Vagina (tissue), 2 donors: ENCODE measurements around the gene ZNF280B. TPM values are rescaled to one million over a fixed set of nuclear protein-coding genes. Genes with fewer than 3 reads are reported as not detected.

Experiments
- DNase-seq, 2 donors: peaks; one replicate each; pipeline ENCODE4 v3.0.0-alpha.2; 2017; ENCODE audit errors: extremely low spot score in 2 of 2
- H3K27ac ChIP-seq: fragments of 200-600 bp; sonication (generic); one replicate; pipeline ENCODE4 v1.5.1; 2019
- H3K27me3 ChIP-seq: fragments of 200-600 bp; sonication (generic); one replicate; pipeline ENCODE4 v1.5.1; 2019
- H3K36me3 ChIP-seq, 2 donors: fragments of 200-600 bp; sonication (generic); one replicate each; pipeline ENCODE4 v1.5.1; 2017 to 2019
- H3K4me1 ChIP-seq: fragments of 200-600 bp; sonication (generic); one replicate; pipeline ENCODE4 v1.5.1; 2019
- H3K4me3 ChIP-seq, 2 donors: fragments of 200-600 bp; sonication (generic); 1 replicate in 1 of 2; 2 replicates in 1 of 2; pipeline ENCODE4 v1.5.1; 2016 to 2019
- H3K9me3 ChIP-seq: fragments of 200-600 bp; sonication (generic); one replicate; pipeline ENCODE4 v1.5.1; 2019
- CTCF ChIP-seq, 3 experiments: fragments of 450-650 bp in 2 of 3; fragments of 200-600 bp in 1 of 3; sonication (generic) in 1 of 3; IDR thresholded peaks; one replicate each; pipeline ENCODE4 v1.5.1; 2017 to 2019; ENCODE audit warnings: antibody characterized with exemption in 3 of 3, mild to moderate bottlenecking in 2 of 3, moderate library complexity in 2 of 3
- POLR2A ChIP-seq, 2 donors: fragments of 450-650 bp; IDR thresholded peaks; one replicate each; pipeline ENCODE4 v1.6.1; 2017; ENCODE audit warnings: antibody characterized with exemption in 2 of 2, mild to moderate bottlenecking in 2 of 2, moderate library complexity in 2 of 2
- POLR2AphosphoS5 ChIP-seq, 2 donors: sonication (generic); formaldehyde crosslinking; IDR thresholded peaks; one replicate each; pipeline ENCODE4 v1.9.0; 2017; ENCODE audit warnings: antibody characterized with exemption in 2 of 2, mild to moderate bottlenecking in 2 of 2, low read depth in 1 of 2; ENCODE audit not compliant: insufficient read depth in 1 of 2
- intact Hi-C: fragments of 100-400 bp; cut with DNase I; formaldehyde crosslinking; loops from one replicate; pipeline ENCODE4 v1.15.1; 2023
- total RNA-seq: library from RNA; depleted of rRNA; stranded (reverse); fragments of >200 nt; gene quantifications from one replicate; pipeline ENCODE4 v1.2.3, GENCODE V29; 2016

The ZNF280B gene
- total RNA-seq, 1 donor from 2014 or later, result 0.25 TPM

- no peak for DNase-seq
- no peaks in the 10 kb centered on the region for H3K36me3 ChIP-seq
- H3K9me3 ChIP-seq, result no peaks in the 10 kb centered on the region
- intact Hi-C loops, result loop anchor here (5.0 kb wide), 1 partner anchor 640 kb away; no protein-coding TSS in a partner anchor
- no peak overlapping the region for H3K4me3 ChIP-seq
- TF ChIP-seq POLR2AphosphoS5 (IDR thresholded peaks at IDR 0.05; ENCODE audit: insufficient read depth in 1 of 2, low read depth in 1 of 2) (no peak), CTCF (IDR thresholded peaks at IDR 0.05) (no peak), POLR2A (IDR thresholded peaks at IDR 0.05) (no peak)
- no peak overlapping the region for H3K27ac ChIP-seq
- H3K4me1 ChIP-seq, result no peaks in the 10 kb centered on the region
- no peaks in the 10 kb centered on the region for H3K27me3 ChIP-seq
Measured at GRCh38 chr22:22531770-22532546, 23.4 kb upstream of the ZNF280B start.

GRCh38 chr22:22528780-22529179 lies 20.2 kb upstream of the ZNF280B start:
- intact Hi-C loops, result no loop called here
- H3K27ac ChIP-seq, result no peak overlapping the region
- no peak for DNase-seq

GRCh38 chr22:22527312-22527711 lies 18.8 kb upstream of the ZNF280B start:
- no peak overlapping the region for H3K27ac ChIP-seq
- no peaks in the 10 kb centered on the region for H3K36me3 ChIP-seq
- no peak for DNase-seq
- H3K4me3 ChIP-seq, result no peak overlapping the region
- intact Hi-C loops, result no loop called here
- H3K4me1 ChIP-seq, result no peaks in the 10 kb centered on the region
- H3K27me3 ChIP-seq, result no peaks in the 10 kb centered on the region
- TF ChIP-seq POLR2A (IDR thresholded peaks at IDR 0.05) (no peak), POLR2AphosphoS5 (IDR thresholded peaks at IDR 0.05; ENCODE audit: insufficient read depth in 1 of 2, low read depth in 1 of 2) (no peak), CTCF (IDR thresholded peaks at IDR 0.05) (no peak)
- no peaks in the 10 kb centered on the region for H3K9me3 ChIP-seq

More at GRCh38 chr22:22528780-22529179, 20.2 kb upstream of the ZNF280B start:
- no peaks in the 10 kb centered on the region for H3K9me3 ChIP-seq
- no peaks in the 10 kb centered on the region for H3K4me1 ChIP-seq
- H3K27me3 ChIP-seq, result no peaks in the 10 kb centered on the region
- no peak for TF ChIP-seq CTCF (IDR thresholded peaks at IDR 0.05)
- no peak for TF ChIP-seq POLR2AphosphoS5 (IDR thresholded peaks at IDR 0.05; ENCODE audit: insufficient read depth in 1 of 2, low read depth in 1 of 2)
- TF ChIP-seq POLR2A (IDR thresholded peaks at IDR 0.05), result no peak
- H3K36me3 ChIP-seq, result no peaks in the 10 kb centered on the region
- H3K4me3 ChIP-seq, result no peak overlapping the region

GRCh38 chr22:22526125-22526912 lies 17.8 kb upstream of the ZNF280B start:
- no peak for DNase-seq
- intact Hi-C loops, result no loop called here

More at GRCh38 chr22:22526125-22526912, 17.8 kb upstream of the ZNF280B start:
- Histone ChIP-seq H3K36me3 (no peaks in the 10 kb centered on the region), H3K4me3 (no peak overlapping the region), H3K27me3 (no peaks in the 10 kb centered on the region), H3K27ac (no peak overlapping the region), H3K9me3 (no peaks in the 10 kb centered on the region), H3K4me1 (no peaks in the 10 kb centered on the region)
- no peak for TF ChIP-seq POLR2AphosphoS5 (IDR thresholded peaks at IDR 0.05; ENCODE audit: insufficient read depth in 1 of 2, low read depth in 1 of 2)
- no peak for TF ChIP-seq POLR2A (IDR thresholded peaks at IDR 0.05)
- no peak for TF ChIP-seq CTCF (IDR thresholded peaks at IDR 0.05)
